K562 (cell line): Measurements from ENCODE around the gene NT5DC2. TPM values are rescaled to one million over a fixed set of nuclear protein-coding genes. Genes with fewer than 3 reads are reported as not detected.

Experiments
- ATAC-seq: fragments of 200-7000 bp; cut with Tn5 transposase; 3 replicates; pipeline ENCODE4 v1.9.1; 2020; ENCODE audit warnings: moderate library complexity
- BruUV-seq: library from RNA; stranded (reverse); fragments of 400-500 nt; replicated peaks from 2 replicates; lab custom pipeline; 2021; lab: Mats Ljungman, UMichigan
- CTCF ChIA-PET: fragments of 300-600 bp; formaldehyde crosslinking; extraction: SDS; loops from one replicate; lab custom pipeline; 2021; ENCODE audit warnings: low intra/inter-chr PET ratio; lab: Yijun Ruan, JAX
- POLR2A ChIA-PET: fragments of 300-600, 350-650 bp; sonication (Branson Sonifier 250); formaldehyde crosslinking; extraction: SDS; loops from one replicate; lab custom pipeline; 2021; ENCODE audit warnings: antibody characterized with exemption, inconsistent platforms; lab: Yijun Ruan, JAX
- DNase-seq, 4 experiments: peaks; one replicate each; pipeline versions ENCODE4 v3.0.0 to v3.0.0-alpha.2; 2011 to 2018; ENCODE audit warnings: low spot score in 3 of 4, mixed read lengths in 3 of 4; ENCODE audit errors: extremely low read depth in 1 of 4
- FAIRE-seq: peaks from 2 replicates; lab custom pipeline; 2011; peaks lifted over from hg19 to GRCh38; lab: Jason Lieb, UNC
- H2AFZ ChIP-seq: 2 replicates; pipeline ENCODE4 v1.6.0; 2011; ENCODE audit warnings: low read depth, low read length, control low read depth, inconsistent platforms
- H3K27ac ChIP-seq: fragments of 200-600 bp; 3 replicates; pipeline ENCODE4 v1.8.0; 2011; ENCODE audit warnings: low read depth, mild to moderate bottlenecking, control low read depth, inconsistent platforms, low read length, moderate library complexity, mixed read lengths; ENCODE audit errors: extremely low read depth
- H3K27me3 ChIP-seq, 2 experiments: fragments of 300-600 bp in 1 of 2; 2 replicates in 1 of 2; 3 replicates in 1 of 2; pipeline versions ENCODE4 v1.6.0 to v1.8.0; 2011; ENCODE audit warnings: inconsistent platforms in 2 of 2, low read length in 2 of 2, mild to moderate bottlenecking in 1 of 2, mixed read lengths in 1 of 2, moderate library complexity in 1 of 2; ENCODE audit not compliant: control insufficient read depth in 2 of 2, insufficient read depth in 2 of 2
- H3K36me3 ChIP-seq: fragments of 300-600 bp; 3 replicates; pipeline ENCODE4 v1.8.0; 2011; ENCODE audit warnings: mild to moderate bottlenecking, low read length, inconsistent platforms; ENCODE audit not compliant: control insufficient read depth, insufficient read depth
- H3K4me1 ChIP-seq, 2 experiments: fragments of 200-600 bp in 1 of 2; replicated peaks in 1 of 2; 2 replicates in 1 of 2; 3 replicates in 1 of 2; pipeline versions ENCODE4 v1.5.1 to v1.8.0; 2011; ENCODE audit warnings: inconsistent platforms in 2 of 2, low read length in 2 of 2, mild to moderate bottlenecking in 1 of 2, mixed read lengths in 1 of 2, moderate library complexity in 1 of 2; ENCODE audit not compliant: control insufficient read depth in 2 of 2, insufficient read depth in 2 of 2
- H3K4me2 ChIP-seq: 2 replicates; pipeline ENCODE4 v1.6.1; 2011; ENCODE audit warnings: low read length, control low read depth, inconsistent platforms, mixed read lengths; ENCODE audit not compliant: insufficient read depth
- H3K4me3 ChIP-seq: fragments of 200-600 bp; sonication (generic), shearing (Covaris generic); 2 replicates; pipeline ENCODE4 v1.5.1; 2016; ENCODE audit warnings: control low read depth, inconsistent platforms
- H3K79me2 ChIP-seq: fragments of 200-600 bp; 3 replicates; pipeline ENCODE4 v1.8.0; 2011; ENCODE audit warnings: low read length, inconsistent platforms; ENCODE audit not compliant: control insufficient read depth, insufficient read depth
- H3K9ac ChIP-seq, 2 experiments: 2 replicates each; pipeline versions ENCODE4 v1.6.0 to v1.6.1; 2011; ENCODE audit warnings: low read depth in 2 of 2, low read length in 2 of 2, control low read depth in 1 of 2, inconsistent platforms in 1 of 2, mild to moderate bottlenecking in 1 of 2, mixed read lengths in 1 of 2; ENCODE audit not compliant: insufficient read depth in 1 of 2
- H3K9me1 ChIP-seq: one replicate; pipeline ENCODE4 v1.6.0; 2011; ENCODE audit warnings: inconsistent platforms, mild to moderate bottlenecking, low read length, moderate library complexity; ENCODE audit not compliant: control insufficient read depth, insufficient read depth
- H3K9me3 ChIP-seq: replicated peaks from 2 replicates; pipeline ENCODE4 v1.5.1; 2011; ENCODE audit warnings: low read depth, low read length, inconsistent platforms; ENCODE audit not compliant: control insufficient read depth, insufficient read depth
- H4K20me1 ChIP-seq: replicated peaks from 2 replicates; pipeline ENCODE4 v1.6.1; 2011; ENCODE audit warnings: low read length, inconsistent platforms, mixed read lengths; ENCODE audit not compliant: control insufficient read depth, insufficient read depth
- ATF1 ChIP-seq, 2 experiments: fragments of 450-650 bp in 1 of 2; IDR thresholded peaks; 2 replicates each; pipeline ENCODE4 v1.6.1; 2016; ENCODE audit warnings: missing compliant biosample characterization in 1 of 2, missing genetic modification characterization in 1 of 2
- BRD4 ChIP-seq: fragments of 200-600 bp; sonication (generic); IDR thresholded peaks from 2 replicates; pipeline ENCODE4 v1.6.1; 2017; ENCODE audit warnings: inconsistent platforms
- EP300 ChIP-seq: IDR thresholded peaks from 2 replicates; pipeline ENCODE4 v1.6.1; 2012; ENCODE audit warnings: low read length, improper control_type of control experiment
- HDAC3 ChIP-seq: fragments of 450-650 bp; IDR thresholded peaks from 2 replicates; pipeline ENCODE4 v1.6.1; 2018; ENCODE audit warnings: borderline replicate concordance, mild to moderate bottlenecking, moderate library complexity; ENCODE audit not compliant: partially characterized antibody
- MITF ChIP-seq: IDR thresholded peaks from 2 replicates; pipeline ENCODE4 v1.6.1; 2014; ENCODE audit warnings: antibody characterized with exemption
- POLR2H ChIP-seq: IDR thresholded peaks from 2 replicates; pipeline ENCODE4 v1.6.1; 2016; ENCODE audit warnings: missing genetic modification characterization, low read depth, mild to moderate bottlenecking, control low read depth, missing compliant biosample characterization, moderate library complexity
- RFX5 ChIP-seq: IDR thresholded peaks from 2 replicates; pipeline ENCODE4 v1.6.1; 2011; ENCODE audit warnings: low read depth, mild to moderate bottlenecking, improper control_type of control experiment, low read length
- RNF219 ChIP-seq: fragments of 250-450 bp; sonication (Bioruptor Pico); IDR thresholded peaks from 2 replicates; pipeline ENCODE4 v1.5.0; 2022; ENCODE audit warnings: mild to moderate bottlenecking
- TAF7 ChIP-seq: fragments of 450-650 bp; IDR thresholded peaks from 2 replicates; pipeline ENCODE4 v1.6.1; 2016; ENCODE audit warnings: missing genetic modification characterization, missing compliant biosample characterization
- ZBTB17 ChIP-seq: fragments of 450-650 bp; formaldehyde crosslinking; IDR thresholded peaks from 2 replicates; pipeline ENCODE4 v1.4.0; 2020; ENCODE audit warnings: mild to moderate bottlenecking
- ZNF24 ChIP-seq: fragments of 450-650 bp; IDR thresholded peaks from 2 replicates; pipeline ENCODE4 v1.6.1; 2016
- ZNF408 ChIP-seq: fragments of 250-450 bp; sonication (Bioruptor Pico); IDR thresholded peaks from 2 replicates; pipeline ENCODE4 v1.4.0; 2020; ENCODE audit warnings: low read depth, mild to moderate bottlenecking, moderate library complexity
- ZNF589 ChIP-seq: fragments of 200-800 bp; sonication (Bioruptor generic); IDR thresholded peaks from 2 replicates; pipeline ENCODE4 v1.6.1; 2016; ENCODE audit warnings: low read depth, missing genetic modification characterization, missing compliant biosample characterization
- ZNF764 ChIP-seq: fragments of 250-450 bp; sonication (Bioruptor Pico); IDR thresholded peaks from 2 replicates; pipeline ENCODE4 v1.4.0; 2020; ENCODE audit warnings: low read depth, mild to moderate bottlenecking, moderate library complexity
- WGBS: fragments of 100-300 bp; shearing (Covaris generic); methylation state at CpG from one replicate; pipeline ENCODE4 v1.1.6; 2016; ENCODE audit warnings: low coverage, mixed read lengths; ENCODE audit not compliant: insufficient coverage; ENCODE audit errors: missing lambda C conversion rate; 5-methylcytosine and 5-hydroxymethylcytosine counted together
- in situ Hi-C: fragments of 300-500 bp; cut with MboI; formaldehyde crosslinking; loops from 4 replicates; pipeline ENCODE4 v1.15.0; 2018; ENCODE audit warnings: inconsistent platforms, mixed read lengths
- intact Hi-C: fragments of 100-400 bp; cut with micrococcal nuclease; formaldehyde crosslinking; loops from 2 replicates; pipeline ENCODE4 v1.14.2; 2022
- polyA plus RNA-seq, 8 experiments: library from polyadenylated mRNA; depleted of rRNA in 4 of 8; stranded (reverse) in 5 of 8; unstranded in 3 of 8; fragments of >200 nt; fragmentation: Nextera tagmentation in 2 of 8; fragmentation: Illumina TruSeq in 1 of 8; extraction: Ambion mirVana in 2 of 8; extraction: Trizol in 1 of 8; gene quantifications; 2 replicates each; pipeline versions ENCODE4 v1.2.1 to v1.2.3, GENCODE V29; 2011 to 2014; ENCODE audit warnings: inconsistent platforms in 1 of 8, missing spikeins in 1 of 8
- total RNA-seq, 7 experiments: library from RNA; depleted of rRNA in 6 of 7; stranded (reverse); fragments of >200 nt in 6 of 7; fragmentation: Illumina TruSeq in 2 of 7; extraction: Trizol in 2 of 7; gene quantifications; 2 replicates each; pipeline versions ENCODE4 v1.2.1 to v1.2.3, GENCODE V29; 2011 to 2021; ENCODE audit warnings: low replicate concordance in 1 of 7
- TF ChIP-seq, protein P1 (sequence below): fragments of 450-650 bp; IDR thresholded peaks from 2 replicates; pipeline ENCODE4 v1.6.1; 2016

Gene NT5DC2
- total and polyA plus RNA-seq, 9 of the 15 experiments (the other 6 are each of a cell fraction or from before 2014, with no cell fraction given): 25.6 to 168 (median 122) TPM

- Histone ChIP-seq H3K4me2 (no peak overlapping the region), H3K79me2 (peaks cover 53% of the 10 kb centered on the region), H3K9ac (no peak overlapping the region; a peak in 1 of 4 replicates), H3K9me1 (peaks cover 17% of the 10 kb centered on the region), H3K4me1 (peaks cover 12 to 59% of the 10 kb centered on the region in 2 experiments), H4K20me1 (peaks cover 12% of the 10 kb centered on the region; the same call in 1 of the 2 replicates), H3K4me3 (no peak overlapping the region), H2AFZ (no peak overlapping the region), H3K9me3 (no peaks in the 10 kb centered on the region), H3K36me3 (peaks cover 74% of the 10 kb centered on the region; the same call in 2 of the 3 replicates), H3K27ac (no peak overlapping the region), H3K27me3 (no peaks in the 10 kb centered on the region)
- DNase-seq (no peak), ATAC-seq (no peak), FAIRE-seq (no peak)
- intact Hi-C loops: no loop called here
- CTCF ChIA-PET: no interaction called here
- in situ Hi-C loops: no loop called here
- WGBS: 94% methylated on average over 12 of the region's 12 CpGs
- no TSS peak for BruUV-seq
- POLR2A ChIA-PET: interaction anchor here (1.3 kb wide), 1 partner anchor 156 kb away, joined by 3 read pairs; no protein-coding TSS in a partner anchor
- TF ChIP-seq ZNF408 (CRISPR knock-in tag) (no peak), ZNF24 (no peak), ZBTB17 (no peak), RNF219 (no peak), RFX5 (no peak), POLR2H (tag) (no peak), EP300 (no peak), ATF1 (CRISPR knock-in tag; IDR thresholded peaks at IDR 0.05) (no peak), ATF1 (tag; IDR thresholded peaks at IDR 0.05) (no peak), ZNF764 (CRISPR knock-in tag) (no peak), HDAC3 (no peak), BRD4 (no peak), TAF7 (tag) (no peak), ZNF589 (no peak), MITF (no peak)
- TF ChIP-seq, protein P1, sequence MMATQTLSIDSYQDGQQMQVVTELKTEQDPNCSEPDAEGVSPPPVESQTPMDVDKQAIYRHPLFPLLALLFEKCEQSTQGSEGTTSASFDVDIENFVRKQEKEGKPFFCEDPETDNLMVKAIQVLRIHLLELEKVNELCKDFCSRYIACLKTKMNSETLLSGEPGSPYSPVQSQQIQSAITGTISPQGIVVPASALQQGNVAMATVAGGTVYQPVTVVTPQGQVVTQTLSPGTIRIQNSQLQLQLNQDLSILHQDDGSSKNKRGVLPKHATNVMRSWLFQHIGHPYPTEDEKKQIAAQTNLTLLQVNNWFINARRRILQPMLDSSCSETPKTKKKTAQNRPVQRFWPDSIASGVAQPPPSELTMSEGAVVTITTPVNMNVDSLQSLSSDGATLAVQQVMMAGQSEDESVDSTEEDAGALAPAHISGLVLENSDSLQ: no peak
Measured at GRCh38 chr3:52529376-52530333, 4.0 kb downstream of the NT5DC2 start.
